Naive B cell (primary cell): ENCODE results near the gene FLNB. TPM values are rescaled to one million over a fixed set of nuclear protein-coding genes. Genes with fewer than 3 reads are reported as not detected.

Experiments used
- ATAC-seq, 2 donors: fragments of 150-1000 bp; cut with Tn5 transposase; 2 replicates each; pipeline ENCODE4 v1.10.0; 2021; ENCODE audit warnings: low read depth in 2 of 2, mild to moderate bottlenecking in 2 of 2, moderate library complexity in 2 of 2
- DNase-seq: peaks from one replicate; pipeline ENCODE4 v3.0.0; 2022
- H3K27ac Mint-ChIP-seq, 6 donors: one replicate each; pipeline ENCODE4 v1.8.0; 2020 to 2022; ENCODE audit warnings: mild to moderate bottlenecking in 6 of 6, mixed read lengths in 6 of 6, moderate library complexity in 5 of 6, inconsistent platforms in 2 of 6
- H3K27me3 Mint-ChIP-seq, 3 donors: one replicate each; pipeline ENCODE4 v1.8.0; 2021 to 2022; ENCODE audit warnings: mixed read lengths in 3 of 3, mild to moderate bottlenecking in 1 of 3
- H3K36me3 Mint-ChIP-seq, 2 donors: one replicate each; pipeline ENCODE4 v1.8.0; 2020 to 2022; ENCODE audit warnings: mixed read lengths in 2 of 2, inconsistent platforms in 1 of 2, mild to moderate bottlenecking in 1 of 2
- H3K4me1 Mint-ChIP-seq, 3 donors: one replicate each; pipeline ENCODE4 v1.8.0; 2020 to 2022; ENCODE audit warnings: mixed read lengths in 3 of 3, inconsistent platforms in 1 of 3, mild to moderate bottlenecking in 1 of 3, moderate library complexity in 1 of 3
- H3K4me3 Mint-ChIP-seq, 8 donors: one replicate each; pipeline ENCODE4 v1.8.0; 2020 to 2022; ENCODE audit warnings: mild to moderate bottlenecking in 8 of 8, mixed read lengths in 8 of 8, moderate library complexity in 8 of 8, inconsistent platforms in 2 of 8
- H3K9me3 Mint-ChIP-seq, 7 donors: one replicate each; pipeline ENCODE4 v1.8.0; 2020 to 2022; ENCODE audit warnings: mixed read lengths in 7 of 7, mild to moderate bottlenecking in 5 of 7, inconsistent platforms in 2 of 7, moderate library complexity in 1 of 7
- polyA plus RNA-seq, 6 donors: library from polyadenylated mRNA; unstranded; fragments of 300-500 nt; fragmentation: Illumina TruSeq; gene quantifications; one replicate each; pipeline ENCODE4 v1.2.3, GENCODE V29; 2021; ENCODE audit warnings: low read depth in 6 of 6

FLNB gene
- polyA plus RNA-seq, 6 donors from 2014 or later = 3.2 to 14.6 (median 9.7) TPM

GRCh38 chr3:57972531-57973111, 35.6 kb upstream of the FLNB start:
- peak in 1 of 2 donors; percentile 28 for ATAC-seq
- Mint-ChIP-seq H3K4me1 (peaks cover 0 to 4% (median 0%) of the 10 kb centered on the region in 3 donors), H3K36me3 (no peaks in the 10 kb centered on the region), H3K27me3 (peaks cover 0 to 7% (median 0%) of the 10 kb centered on the region in 3 donors), H3K27ac (no peak overlapping the region), H3K4me3 (peak overlapping the region in 1 of 8 donors; percentile 5), H3K9me3 (no peaks in the 10 kb centered on the region)
- no peak for DNase-seq

GRCh38 chr3:57973715-57974477, 34.3 kb upstream of the FLNB start:
- ATAC-seq = no peak
- DNase-seq = no peak
- Mint-ChIP-seq H3K4me3 (no peak overlapping the region), H3K36me3 (no peaks in the 10 kb centered on the region), H3K27ac (no peak overlapping the region), H3K27me3 (peaks cover 0 to 7% (median 0%) of the 10 kb centered on the region in 3 donors), H3K4me1 (peaks cover 0 to 4% (median 0%) of the 10 kb centered on the region in 3 donors), H3K9me3 (no peaks in the 10 kb centered on the region)

GRCh38 chr3:57974796-57975388, 33.3 kb upstream of the FLNB start:
- H3K27me3 Mint-ChIP-seq = peaks cover 0 to 10% (median 0%) of the 10 kb centered on the region in 3 donors
- H3K4me1 Mint-ChIP-seq = peaks cover 0 to 4% (median 0%) of the 10 kb centered on the region in 3 donors
- H3K36me3 Mint-ChIP-seq = no peaks in the 10 kb centered on the region
- ATAC-seq (no peak), DNase-seq (no peak)
- H3K4me3 Mint-ChIP-seq = peak overlapping the region in 1 of 8 donors; percentile 35
- peak overlapping the region in 2 of 6 donors; percentile 3 to 43 for H3K27ac Mint-ChIP-seq
- no peaks in the 10 kb centered on the region for H3K9me3 Mint-ChIP-seq

GRCh38 chr3:57977818-57978235, 30.4 kb upstream of the FLNB start:
- H3K27me3 Mint-ChIP-seq = peaks cover 5 to 16% (median 11%) of the 10 kb centered on the region in 3 donors
- no peak for DNase-seq
- no peaks in the 10 kb centered on the region for H3K36me3 Mint-ChIP-seq
- peak overlapping the region in 1 of 8 donors; percentile 49 for H3K4me3 Mint-ChIP-seq
- ATAC-seq = no peak
- no peak overlapping the region for H3K27ac Mint-ChIP-seq
- no peaks in the 10 kb centered on the region for H3K9me3 Mint-ChIP-seq
- H3K4me1 Mint-ChIP-seq = peaks cover 7 to 18% (median 10%) of the 10 kb centered on the region in 3 donors

GRCh38 chr3:57978316-57978715, 29.9 kb upstream of the FLNB start:
- no peak overlapping the region for H3K4me3 Mint-ChIP-seq
- ATAC-seq = no peak
- H3K9me3 Mint-ChIP-seq = no peaks in the 10 kb centered on the region
- H3K27ac Mint-ChIP-seq = no peak overlapping the region
- H3K36me3 Mint-ChIP-seq = no peaks in the 10 kb centered on the region
- peaks cover 10 to 19% (median 11%) of the 10 kb centered on the region in 3 donors for H3K27me3 Mint-ChIP-seq
- peaks cover 12 to 23% (median 13%) of the 10 kb centered on the region in 3 donors for H3K4me1 Mint-ChIP-seq
- no peak for DNase-seq

GRCh38 chr3:57980416-57980815, 27.8 kb upstream of the FLNB start:
- H3K27ac Mint-ChIP-seq = no peak overlapping the region
- no peak overlapping the region for H3K4me3 Mint-ChIP-seq
- H3K36me3 Mint-ChIP-seq = no peaks in the 10 kb centered on the region
- H3K27me3 Mint-ChIP-seq = peaks cover 10 to 21% (median 19%) of the 10 kb centered on the region in 3 donors
- no peaks in the 10 kb centered on the region for H3K9me3 Mint-ChIP-seq
- H3K4me1 Mint-ChIP-seq = peaks cover 22 to 34% (median 24%) of the 10 kb centered on the region in 3 donors
- no peak for DNase-seq
- ATAC-seq = no peak

- Mint-ChIP-seq H3K9me3 (no peaks in the 10 kb centered on the region), H3K27me3 (peaks cover 10 to 30% (median 19%) of the 10 kb centered on the region in 3 donors), H3K27ac (no peak overlapping the region), H3K4me1 (peaks cover 22 to 34% (median 24%) of the 10 kb centered on the region in 3 donors), H3K4me3 (peak overlapping the region in 1 of 8 donors; percentile 20), H3K36me3 (no peaks in the 10 kb centered on the region)
- ATAC-seq = no peak
- no peak for DNase-seq
These were observed 26.6 kb upstream of the FLNB start for GRCh38 chr3:57981483-57982087.

- no peaks in the 10 kb centered on the region for H3K9me3 Mint-ChIP-seq
- no peaks in the 10 kb centered on the region for H3K36me3 Mint-ChIP-seq
- H3K27ac Mint-ChIP-seq = peak overlapping the region in 2 of 6 donors; percentile 60 to 87
- peaks cover 22 to 34% (median 24%) of the 10 kb centered on the region in 3 donors for H3K4me1 Mint-ChIP-seq
- peak overlapping the region in 3 of 8 donors; percentile 2 to 78 (median 29) for H3K4me3 Mint-ChIP-seq
- peaks cover 10 to 34% (median 20%) of the 10 kb centered on the region in 3 donors for H3K27me3 Mint-ChIP-seq
- no peak for ATAC-seq
- no peak for DNase-seq
These were observed 25.5 kb upstream of the FLNB start for GRCh38 chr3:57982561-57983243.

GRCh38 chr3:57983734-57984518, 24.3 kb upstream of the FLNB start:
- peak overlapping the region in 4 of 6 donors; percentile 20 to 79 (median 35) for H3K27ac Mint-ChIP-seq
- H3K9me3 Mint-ChIP-seq = no peaks in the 10 kb centered on the region
- ATAC-seq (peak; percentile 99), DNase-seq (peak; percentile 64)
- H3K4me1 Mint-ChIP-seq = peaks cover 22 to 34% (median 24%) of the 10 kb centered on the region in 3 donors
- peak overlapping the region in 4 of 8 donors; percentile 37 to 51 (median 38) for H3K4me3 Mint-ChIP-seq
- no peaks in the 10 kb centered on the region for H3K36me3 Mint-ChIP-seq
- H3K27me3 Mint-ChIP-seq = peaks cover 10 to 34% (median 20%) of the 10 kb centered on the region in 3 donors

- no peak overlapping the region for H3K4me3 Mint-ChIP-seq
- H3K36me3 Mint-ChIP-seq = peaks cover 0 to 5% of the 10 kb centered on the region in 2 donors
- peaks cover 21 to 32% (median 22%) of the 10 kb centered on the region in 3 donors for H3K4me1 Mint-ChIP-seq
- no peak for DNase-seq
- no peaks in the 10 kb centered on the region for H3K9me3 Mint-ChIP-seq
- H3K27ac Mint-ChIP-seq = no peak overlapping the region
- ATAC-seq = no peak
- H3K27me3 Mint-ChIP-seq = peaks cover 10 to 33% (median 19%) of the 10 kb centered on the region in 3 donors
These were observed 22.8 kb upstream of the FLNB start for GRCh38 chr3:57985176-57985983.

- Mint-ChIP-seq H3K27ac (no peak overlapping the region), H3K36me3 (peaks cover 0 to 5% of the 10 kb centered on the region in 2 donors), H3K4me1 (peaks cover 19 to 27% (median 22%) of the 10 kb centered on the region in 3 donors), H3K4me3 (peak overlapping the region in 1 of 8 donors; percentile 5), H3K9me3 (no peaks in the 10 kb centered on the region), H3K27me3 (peaks cover 10 to 34% (median 16%) of the 10 kb centered on the region in 3 donors)
- no peak for DNase-seq
- ATAC-seq = no peak
These were observed 22.3 kb upstream of the FLNB start for GRCh38 chr3:57985984-57986246.

- Mint-ChIP-seq H3K36me3 (peaks cover 0 to 5% of the 10 kb centered on the region in 2 donors), H3K9me3 (no peaks in the 10 kb centered on the region), H3K27me3 (peaks cover 10 to 35% (median 16%) of the 10 kb centered on the region in 3 donors), H3K4me3 (no peak overlapping the region), H3K27ac (no peak overlapping the region), H3K4me1 (peaks cover 19 to 27% (median 22%) of the 10 kb centered on the region in 3 donors)
- DNase-seq (no peak), ATAC-seq (no peak)
These were observed 22.0 kb upstream of the FLNB start for GRCh38 chr3:57986261-57986660.
